ENCODE measurements around the gene AREL1.
"Not testable (repeated sequence)": the region's sequence is repeated elsewhere in the genome, so short reads cannot be mapped to it uniquely, and the experiment has no call there.

AREL1 gene

DNA sequence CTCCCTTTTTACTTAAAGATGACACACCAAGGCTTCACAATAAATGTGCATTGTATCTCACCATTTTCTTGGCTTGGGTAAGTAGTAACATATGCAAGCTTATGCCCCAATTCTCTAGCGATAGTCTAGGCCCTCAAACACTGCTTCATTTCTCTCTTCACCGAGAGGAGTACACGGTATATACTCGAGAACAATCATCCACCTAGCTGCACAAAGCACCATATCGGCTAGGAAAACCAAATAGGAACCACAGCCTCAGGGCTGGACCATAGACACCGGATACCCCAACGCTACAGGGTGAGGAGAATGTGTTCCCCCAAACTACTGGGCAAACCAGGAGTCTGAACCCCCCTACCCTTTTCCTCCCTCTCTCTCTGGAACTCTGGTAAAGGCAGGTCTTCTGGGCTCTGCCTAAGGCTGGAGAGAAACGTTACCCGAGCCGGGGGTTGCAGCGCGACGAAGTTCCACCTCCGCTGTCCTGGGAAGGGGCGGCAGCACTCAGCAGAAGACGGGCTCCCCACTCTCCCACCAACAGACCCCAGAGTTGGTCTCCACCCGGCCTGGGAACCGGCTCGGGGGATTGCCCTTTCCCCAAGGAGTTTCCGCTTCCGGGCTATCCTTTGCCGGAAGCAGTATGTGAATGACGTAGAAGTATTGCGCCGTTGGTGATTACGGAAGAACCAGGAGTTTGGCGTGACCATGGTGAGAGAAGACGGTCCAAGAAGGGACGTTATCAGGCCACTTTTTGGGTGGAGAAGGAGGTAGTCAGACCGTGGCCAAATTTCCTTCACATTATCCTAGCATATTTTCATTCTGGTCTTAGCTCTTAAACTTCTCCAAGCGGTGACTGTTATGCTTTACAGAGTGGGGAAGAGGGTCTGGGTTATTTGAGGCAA, at the start of gene AREL1, which contains the start of gene FCF1:
Gene AREL1, minus strand, starts transcription at position 582 of the 896 bp plus-strand sequence. CDS start 27,465 bp downstream, outside the sequence.
Gene FCF1, plus strand, starts transcription at position 646 of the 896 bp plus-strand sequence. Its CDS starts 54 bp downstream, at position 700.
- peak; percentile 72 for DNase-seq (ENCODE audit: low read depth)

- not testable (repeated sequence) for DNase-seq (ENCODE audit: low read depth)
Measured at GRCh38 chr14:74758505-74758904, 45.6 kb upstream of the AREL1 start.

DNA sequence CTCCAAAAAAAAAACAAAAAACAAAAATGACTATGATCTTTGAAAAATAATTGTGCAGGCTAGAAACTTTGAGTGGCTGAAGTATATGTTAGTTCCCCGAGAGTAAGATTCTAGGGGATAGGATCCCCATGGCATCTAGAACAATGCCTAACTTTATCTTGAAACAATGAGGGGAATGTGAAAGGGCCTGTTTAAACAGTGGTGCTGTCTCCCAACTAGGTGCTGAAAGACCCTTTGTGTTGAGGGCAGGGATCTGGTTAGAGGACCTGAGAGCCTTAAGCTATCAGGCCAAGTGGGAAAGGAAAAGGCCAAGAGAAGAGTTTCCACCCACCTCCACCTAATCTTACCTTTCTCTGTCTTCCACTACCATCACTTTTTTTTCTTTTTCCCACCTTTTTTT, 43.4 kb upstream of the AREL1 start:
- DNase-seq (ENCODE audit: low read depth), result no peak

GRCh38 chr14:74754899-74755298, 42.0 kb upstream of the AREL1 start:
- no peak for DNase-seq (ENCODE audit: low read depth)

- no peak for DNase-seq (ENCODE audit: low read depth)
Measured at GRCh38 chr14:74754157-74754556, 41.3 kb upstream of the AREL1 start.

DNA sequence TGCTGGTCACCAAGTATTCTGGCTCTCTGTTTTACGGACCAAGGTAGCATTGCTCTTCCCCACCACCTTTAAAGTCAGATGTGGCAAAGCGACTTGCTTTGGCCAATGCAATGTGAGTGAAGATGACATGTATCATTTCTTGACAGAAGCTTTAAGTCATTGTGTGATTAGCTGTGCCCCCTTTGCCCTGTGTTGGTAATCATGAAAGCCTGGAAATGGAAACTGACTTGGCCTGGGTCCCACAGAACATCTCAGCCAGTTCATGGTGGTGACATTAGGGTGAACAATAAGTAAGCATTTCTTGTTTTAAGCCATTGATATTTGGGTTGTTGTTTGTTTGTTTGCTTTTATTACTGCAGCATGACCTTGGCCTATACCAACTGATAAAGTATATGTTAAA, 34.4 kb upstream of the AREL1 start:
- no peak for DNase-seq (ENCODE audit: low read depth)

DNA sequence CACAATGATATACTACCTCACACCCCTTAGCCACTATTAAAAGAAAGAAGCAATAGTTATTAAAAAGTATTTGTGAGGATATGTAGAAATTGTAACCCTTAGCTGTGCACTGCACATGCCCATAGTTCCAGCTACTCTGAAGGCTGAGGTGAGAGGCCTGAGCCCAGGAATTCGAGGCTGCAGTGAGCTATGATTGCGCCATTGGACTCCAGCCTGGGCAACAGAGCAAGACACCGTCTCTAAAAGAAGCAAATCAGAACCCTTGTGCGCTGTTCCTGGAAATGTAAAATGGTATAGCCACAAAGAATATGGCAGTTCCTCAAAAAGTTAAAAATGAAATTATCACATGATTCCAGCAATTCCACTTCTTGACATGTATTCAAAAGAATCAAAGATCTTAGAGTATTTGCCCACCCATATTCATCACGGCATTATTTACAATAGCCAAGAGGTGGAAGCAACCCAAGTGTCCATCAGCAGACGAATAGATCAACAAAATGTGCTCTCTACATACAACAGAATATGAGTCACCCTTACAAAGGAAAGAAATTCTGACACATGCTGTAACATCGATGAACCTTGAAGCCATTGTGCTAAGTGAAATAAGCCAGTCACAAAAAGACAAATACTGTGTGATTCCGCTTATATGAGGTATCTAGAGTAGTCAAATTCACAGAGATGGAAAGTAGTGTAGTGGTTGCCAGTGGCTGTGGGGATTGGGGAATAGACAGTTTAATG, 26.6 kb upstream of the AREL1 start:
- no peak for DNase-seq (ENCODE audit: low read depth)

DNA sequence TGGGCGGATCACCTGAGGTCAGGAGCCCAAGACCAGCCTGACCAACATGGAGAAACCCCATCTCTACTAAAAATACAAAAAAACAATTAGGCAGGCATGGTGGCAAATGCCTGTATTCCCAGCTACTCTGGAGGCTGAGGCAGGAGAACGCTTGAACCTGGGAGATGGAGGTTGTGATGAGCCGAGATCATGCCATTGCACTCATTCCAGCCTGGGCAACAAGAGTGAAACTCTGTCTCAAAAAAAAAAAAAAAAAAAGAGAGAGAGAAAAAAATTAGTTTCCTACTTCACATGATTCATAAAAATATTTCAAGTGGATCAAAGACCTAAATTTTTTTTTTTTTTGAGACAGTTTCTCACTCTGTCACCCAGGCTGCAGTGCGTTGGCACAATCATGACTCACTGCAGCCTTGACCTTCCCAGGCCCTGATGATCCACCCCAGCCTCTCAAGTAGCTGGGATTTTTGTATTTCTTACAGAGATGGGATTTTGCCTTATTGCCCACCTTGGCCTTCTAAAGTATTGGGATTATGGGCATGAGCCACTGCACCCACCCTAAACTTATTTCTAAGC, 25.0 kb upstream of the AREL1 start:
- no peak for DNase-seq (ENCODE audit: low read depth)

DNA sequence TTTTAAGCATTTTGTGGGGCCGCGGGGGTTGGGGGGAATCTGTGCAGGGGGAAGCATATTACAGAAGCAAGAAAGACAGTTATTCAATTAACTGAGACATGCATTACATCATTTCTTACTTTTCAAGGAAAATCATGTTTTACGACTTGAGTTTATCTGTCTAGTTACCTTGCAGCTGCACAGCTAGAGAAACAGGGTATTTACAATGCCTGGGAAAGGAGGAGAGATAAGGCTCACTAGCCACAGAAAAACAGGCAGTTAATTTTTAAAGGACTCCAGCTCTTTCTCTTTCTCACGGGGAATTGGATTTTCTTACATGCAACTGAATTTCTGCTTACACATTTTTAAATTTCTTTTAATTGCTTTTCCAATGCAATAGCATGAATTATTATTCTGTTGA, 22.2 kb upstream of the AREL1 start:
- DNase-seq (ENCODE audit: low read depth), result no peak

DNA sequence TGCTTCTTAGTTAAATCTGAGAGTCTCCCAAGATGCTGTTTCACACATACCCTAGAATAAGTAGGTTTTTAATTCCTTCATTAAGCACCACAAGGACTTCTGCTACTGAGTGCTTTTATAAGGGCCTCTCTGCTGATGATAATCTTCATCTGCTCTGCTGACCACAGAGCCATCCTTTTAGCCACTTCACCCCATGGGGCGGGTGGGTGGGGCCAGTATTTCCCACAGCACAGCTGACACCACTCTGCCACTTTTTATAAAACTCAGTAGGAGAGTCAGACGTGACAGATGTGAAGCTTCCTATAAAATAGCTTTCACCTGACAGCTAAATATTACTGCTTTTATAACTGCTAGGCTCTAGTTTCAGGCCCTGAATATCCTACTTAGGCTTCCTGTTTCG, 20.3 kb upstream of the AREL1 start:
- DNase-seq (ENCODE audit: low read depth), result no peak

GRCh38 chr14:74732387-74732786, 19.5 kb upstream of the AREL1 start:
- no peak for DNase-seq (ENCODE audit: low read depth)

- DNase-seq (ENCODE audit: low read depth), result no peak
Measured at GRCh38 chr14:74723134-74723533, 10.3 kb upstream of the AREL1 start.

DNA sequence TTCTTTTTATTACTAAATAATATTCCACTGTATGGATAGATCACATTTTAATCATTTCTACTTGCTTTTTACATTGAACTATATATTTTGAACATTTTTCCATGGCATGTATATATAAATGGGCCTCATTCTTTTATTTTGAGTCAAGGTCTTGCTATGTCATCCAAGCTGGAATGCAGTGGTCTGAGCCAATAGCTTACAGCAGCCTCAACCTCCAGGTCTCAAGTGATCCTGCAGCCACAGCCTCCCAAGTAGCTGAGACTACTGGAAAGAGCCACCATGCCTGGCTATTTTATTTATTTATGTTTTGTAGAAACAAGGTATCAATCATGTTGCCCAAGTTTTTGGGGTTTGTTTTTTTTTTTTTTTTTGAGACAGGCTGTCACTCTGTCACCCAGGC, 7.6 kb upstream of the AREL1 start:
- DNase-seq (ENCODE audit: low read depth), result no peak

DNA sequence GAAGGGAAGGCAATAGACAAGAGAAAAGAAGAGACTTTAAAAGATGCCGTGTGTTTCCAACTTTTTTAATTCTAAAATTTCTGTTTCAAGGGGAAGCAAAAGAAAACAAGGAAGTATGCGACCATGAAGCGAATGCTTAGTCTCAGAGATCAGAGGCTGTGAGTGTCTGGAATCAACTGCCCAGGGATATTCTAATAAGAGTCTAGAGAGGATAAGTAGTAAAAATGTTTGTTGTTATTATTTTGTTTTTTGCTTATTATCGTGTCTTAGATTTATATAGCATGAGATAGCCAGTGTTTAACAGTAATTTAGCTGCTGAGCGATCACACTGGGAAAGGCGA, 485 bp upstream of the AREL1 start:
- no peak for DNase-seq (ENCODE audit: low read depth)

- DNase-seq (ENCODE audit: low read depth), result no peak
Measured at GRCh38 chr14:74711651-74712050, 1.2 kb downstream of the AREL1 start.

GRCh38 chr14:74710480-74710879, 2.4 kb downstream of the AREL1 start:
- no peak for DNase-seq (ENCODE audit: low read depth)

DNA sequence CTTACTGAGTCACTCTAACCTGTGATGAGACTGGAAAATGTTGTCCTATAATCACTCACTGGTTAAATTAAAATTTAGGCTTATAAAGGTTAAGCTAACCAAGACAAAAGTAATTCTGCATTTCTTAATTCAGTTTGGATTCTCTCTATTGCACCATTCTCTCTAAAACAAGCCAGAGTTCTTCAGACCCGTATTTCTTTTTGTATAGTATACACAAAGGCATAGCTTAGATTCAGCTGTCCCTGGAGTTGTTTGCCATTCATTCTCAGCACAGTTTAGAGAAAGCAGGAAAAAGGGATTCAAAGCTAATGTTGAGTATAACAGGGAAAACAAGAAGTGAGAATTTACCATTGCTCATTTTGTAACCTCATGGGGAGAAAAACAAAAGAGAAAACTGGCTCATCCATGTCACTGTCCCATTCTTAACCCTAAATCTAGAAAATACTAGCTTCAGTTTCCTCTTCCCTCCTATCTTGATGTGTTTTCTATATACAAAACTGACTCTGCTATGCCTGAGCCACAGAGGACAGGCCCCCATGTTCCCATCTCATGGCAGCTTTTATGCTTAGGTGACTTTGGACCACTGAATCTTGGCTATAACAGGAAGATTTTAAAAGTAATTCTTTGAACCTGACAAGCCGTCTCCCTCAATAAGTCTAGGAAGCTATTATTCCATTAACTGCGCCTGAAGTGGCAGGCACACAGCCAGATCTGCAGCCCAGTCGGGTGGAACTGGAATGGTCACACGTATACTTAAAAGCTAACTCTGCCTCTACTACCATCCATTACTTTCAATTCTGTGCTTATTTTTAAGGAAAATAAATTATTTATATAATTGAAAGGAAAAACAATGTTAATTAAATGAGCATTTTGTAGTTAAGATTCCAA, 7.0 kb downstream of the AREL1 start:
- DNase-seq (ENCODE audit: low read depth), result no peak

DNA sequence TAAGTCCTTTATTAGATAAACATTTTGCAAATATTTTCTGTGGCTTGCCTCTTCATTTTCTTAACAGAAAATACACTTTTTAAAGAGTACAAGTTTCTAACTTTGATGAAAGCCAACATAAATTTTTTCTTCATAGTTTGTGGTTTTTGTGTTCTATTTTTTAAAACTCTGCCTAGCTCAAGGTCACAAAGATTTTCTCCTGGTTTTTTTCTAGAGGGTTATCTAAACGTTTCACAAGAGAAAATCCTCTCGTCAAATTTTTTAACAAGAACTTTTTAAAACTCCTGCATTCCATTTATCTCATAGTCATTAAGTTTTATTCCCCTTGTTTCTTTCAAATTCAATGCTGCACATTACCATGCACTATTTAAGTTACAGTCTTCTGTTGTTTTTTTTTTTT, 8.2 kb downstream of the AREL1 start:
- DNase-seq (ENCODE audit: low read depth), result no peak

- no peak for DNase-seq (ENCODE audit: low read depth)
Measured at GRCh38 chr14:74703043-74703442, 9.8 kb downstream of the AREL1 start.

DNA sequence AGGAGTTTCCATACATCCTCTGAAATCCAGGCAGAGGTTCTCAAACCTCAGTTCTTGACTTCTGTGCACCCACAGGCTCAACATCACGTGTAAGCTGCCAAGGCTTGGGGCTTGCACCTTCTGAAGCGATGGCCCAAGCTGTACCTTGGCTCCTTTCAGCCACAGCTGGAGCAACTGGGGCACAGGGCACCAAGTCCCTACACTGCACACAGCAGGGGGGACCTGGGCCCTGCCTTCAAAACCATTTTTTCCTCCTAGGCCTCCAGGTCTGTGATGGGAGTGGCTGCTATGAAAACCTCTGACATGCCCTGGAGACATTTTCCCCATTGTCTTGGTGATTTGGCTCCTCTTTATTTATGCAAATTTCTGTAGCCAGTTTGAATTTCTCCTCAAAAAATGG, 10.6 kb downstream of the AREL1 start:
- DNase-seq (ENCODE audit: low read depth), result no peak

DNA sequence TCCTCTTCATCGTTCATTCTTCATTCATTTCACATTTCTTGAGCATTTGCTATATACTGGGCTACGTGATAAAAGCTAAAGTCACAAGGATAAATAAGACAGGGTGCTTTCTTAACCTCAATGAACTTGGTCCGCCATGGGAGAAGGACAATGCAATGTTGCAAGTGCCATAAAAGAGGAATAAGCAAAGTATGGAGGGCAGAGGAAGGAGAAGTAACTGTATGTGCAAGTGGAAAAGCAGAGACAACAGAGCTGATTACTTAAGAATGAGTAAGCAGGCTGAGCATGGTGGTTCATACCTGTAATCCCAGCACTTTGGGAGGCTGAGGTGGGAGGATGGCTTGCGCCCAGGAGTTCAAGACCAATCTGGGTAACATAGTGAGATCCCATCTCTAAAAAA, 14.4 kb downstream of the AREL1 start:
- DNase-seq (ENCODE audit: low read depth), result no peak

- no peak for DNase-seq (ENCODE audit: low read depth)
Measured at GRCh38 chr14:74697976-74698375, 14.9 kb downstream of the AREL1 start.

All from stimulated activated CD4-positive, alpha-beta T cell treated with anti-CD3 and anti-CD28 coated beads, Interleukin-2, amount 100 ng/mL, for 4 hours (primary cell).